Erythroblast (primary cell): ENCODE measurements around the gene NUFIP2.

Source experiments
- GATA1 ChIP-seq: IDR thresholded peaks from 2 replicates; pipeline ENCODE4 v1.6.1; 2011; ENCODE audit warnings: low read depth, mild to moderate bottlenecking, control low read depth, low read length, moderate library complexity
- POLR2A ChIP-seq: IDR thresholded peaks from 2 replicates; pipeline ENCODE4 v1.6.1; 2011; ENCODE audit warnings: mild to moderate bottlenecking, low read length

DNA sequence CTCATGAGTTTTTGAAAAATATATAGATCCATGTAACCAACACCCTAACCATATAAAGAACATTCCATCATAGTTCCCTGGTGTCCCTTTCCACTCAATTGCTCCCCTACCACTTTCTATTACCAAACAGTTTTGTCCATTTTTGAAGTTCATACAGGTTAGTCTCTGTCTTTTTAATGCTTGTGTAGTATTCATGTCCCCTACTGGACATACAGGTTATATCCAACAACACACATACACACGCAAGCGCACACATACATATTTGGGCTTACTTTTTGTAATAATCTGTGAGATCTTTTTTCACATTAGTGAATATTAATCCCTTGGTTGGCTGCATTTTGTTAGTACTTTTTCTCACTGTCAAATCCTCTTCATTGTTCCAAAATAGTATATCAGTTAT lies 40.9 kb downstream of the NUFIP2 start:
- no peak for TF ChIP-seq POLR2A
- TF ChIP-seq GATA1 = no peak
